DND-41 (cell line): Measurements from ENCODE around the gene IRF4.

Source experiments
- ATAC-seq: fragments of 200-7000 bp; cut with Tn5 transposase; 3 replicates; pipeline ENCODE4 v1.9.1; 2021; ENCODE audit warnings: low read depth; ENCODE audit not compliant: insufficient read depth
- DNase-seq: peaks from one replicate; pipeline ENCODE4 v3.0.0-alpha.2; 2020
- H2AFZ ChIP-seq: 2 replicates; pipeline ENCODE4 v1.6.0; 2012; ENCODE audit warnings: low read depth, low read length
- H3K27ac ChIP-seq: 2 replicates; pipeline ENCODE4 v1.5.1; 2012; ENCODE audit warnings: low read length, inconsistent platforms
- H3K27me3 ChIP-seq: fragments of 200-600 bp; sonication (generic); 2 replicates; pipeline ENCODE4 v1.6.0; 2012; ENCODE audit warnings: low read length, mild to moderate bottlenecking, inconsistent platforms; ENCODE audit not compliant: insufficient read depth, poor library complexity
- H3K36me3 ChIP-seq: 2 replicates; pipeline ENCODE4 v1.5.1; 2012; ENCODE audit warnings: low read length, inconsistent platforms; ENCODE audit not compliant: insufficient read depth
- H3K4me1 ChIP-seq: 2 replicates; pipeline ENCODE4 v1.5.1; 2012; ENCODE audit warnings: mild to moderate bottlenecking, low read length; ENCODE audit not compliant: insufficient read depth
- H3K4me2 ChIP-seq: 2 replicates; pipeline ENCODE4 v1.6.0; 2012; ENCODE audit warnings: mild to moderate bottlenecking, moderate library complexity, low read length, inconsistent platforms; ENCODE audit not compliant: insufficient read depth
- H3K4me3 ChIP-seq, 2 experiments: fragments of 200-600 bp in 1 of 2; shearing (Covaris generic) in 1 of 2; 2 replicates each; pipeline ENCODE4 v1.5.1; 2012 to 2016; ENCODE audit warnings: inconsistent platforms in 2 of 2, low read length in 2 of 2, mild to moderate bottlenecking in 2 of 2, low read depth in 1 of 2, moderate library complexity in 1 of 2
- H3K79me2 ChIP-seq: 2 replicates; pipeline ENCODE4 v1.6.0; 2012; ENCODE audit warnings: low read length, inconsistent platforms; ENCODE audit not compliant: insufficient read depth
- H3K9ac ChIP-seq: 2 replicates; pipeline ENCODE4 v1.6.0; 2012; ENCODE audit warnings: low read depth, mild to moderate bottlenecking, inconsistent platforms, low read length, moderate library complexity
- H3K9me3 ChIP-seq: 2 replicates; pipeline ENCODE4 v1.5.1; 2012; ENCODE audit warnings: low read length, moderate library complexity, mild to moderate bottlenecking, inconsistent platforms; ENCODE audit not compliant: insufficient read depth, severe bottlenecking
- H4K20me1 ChIP-seq: 2 replicates; pipeline ENCODE4 v1.6.0; 2012; ENCODE audit warnings: low read length; ENCODE audit not compliant: insufficient read depth
- EZH2 ChIP-seq: IDR thresholded peaks from 3 replicates; pipeline ENCODE4 v1.6.1; 2012; ENCODE audit warnings: borderline replicate concordance, low read depth, mild to moderate bottlenecking, moderate library complexity, low read length, inconsistent platforms; ENCODE audit not compliant: severe bottlenecking
- TF ChIP-seq, protein P1 (sequence below): IDR thresholded peaks from 2 replicates; pipeline ENCODE4 v1.5.1; 2012; ENCODE audit warnings: borderline replicate concordance, low read length, moderate library complexity, mild to moderate bottlenecking; ENCODE audit not compliant: poor library complexity, severe bottlenecking; ENCODE audit errors: extremely low read depth

Gene IRF4

DNA sequence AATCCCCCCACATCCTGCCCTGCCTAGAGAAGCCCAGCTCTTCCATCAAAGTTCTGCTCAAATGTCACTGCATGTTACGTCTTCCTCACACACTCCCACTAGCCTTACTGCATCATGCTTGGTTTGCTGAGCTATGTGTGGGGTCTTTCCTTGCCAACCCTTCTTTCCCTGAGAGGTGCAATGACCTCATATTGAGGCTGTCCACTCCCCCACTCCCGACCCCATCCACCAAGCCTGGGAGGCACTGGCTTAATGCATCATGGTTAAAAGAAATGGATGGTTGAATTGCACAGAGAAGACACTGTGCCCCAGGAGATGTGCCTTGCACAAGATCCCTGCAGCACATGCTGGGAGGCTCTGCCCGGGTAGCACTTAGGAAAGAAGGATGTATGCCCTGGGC, 7.7 kb upstream of the IRF4 start:
- no peak overlapping the region for H2AFZ ChIP-seq
- TF ChIP-seq EZH2, result no peak
- TF ChIP-seq, protein P1, sequence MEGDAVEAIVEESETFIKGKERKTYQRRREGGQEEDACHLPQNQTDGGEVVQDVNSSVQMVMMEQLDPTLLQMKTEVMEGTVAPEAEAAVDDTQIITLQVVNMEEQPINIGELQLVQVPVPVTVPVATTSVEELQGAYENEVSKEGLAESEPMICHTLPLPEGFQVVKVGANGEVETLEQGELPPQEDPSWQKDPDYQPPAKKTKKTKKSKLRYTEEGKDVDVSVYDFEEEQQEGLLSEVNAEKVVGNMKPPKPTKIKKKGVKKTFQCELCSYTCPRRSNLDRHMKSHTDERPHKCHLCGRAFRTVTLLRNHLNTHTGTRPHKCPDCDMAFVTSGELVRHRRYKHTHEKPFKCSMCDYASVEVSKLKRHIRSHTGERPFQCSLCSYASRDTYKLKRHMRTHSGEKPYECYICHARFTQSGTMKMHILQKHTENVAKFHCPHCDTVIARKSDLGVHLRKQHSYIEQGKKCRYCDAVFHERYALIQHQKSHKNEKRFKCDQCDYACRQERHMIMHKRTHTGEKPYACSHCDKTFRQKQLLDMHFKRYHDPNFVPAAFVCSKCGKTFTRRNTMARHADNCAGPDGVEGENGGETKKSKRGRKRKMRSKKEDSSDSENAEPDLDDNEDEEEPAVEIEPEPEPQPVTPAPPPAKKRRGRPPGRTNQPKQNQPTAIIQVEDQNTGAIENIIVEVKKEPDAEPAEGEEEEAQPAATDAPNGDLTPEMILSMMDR, result no peak
- no peak overlapping the region for H3K27ac ChIP-seq
- DNase-seq, result no peak
- no peaks in the 10 kb centered on the region for H3K79me2 ChIP-seq
- no peaks in the 10 kb centered on the region for H3K36me3 ChIP-seq
- H3K4me3 ChIP-seq, result no peak overlapping the region
- no peaks in the 10 kb centered on the region for H4K20me1 ChIP-seq
- peaks cover 3% of the 10 kb centered on the region for H3K27me3 ChIP-seq
- H3K4me2 ChIP-seq, result no peak overlapping the region
- no peak for ATAC-seq
- H3K9me3 ChIP-seq, result no peaks in the 10 kb centered on the region
- H3K9ac ChIP-seq, result no peak overlapping the region
- H3K4me1 ChIP-seq, result no peaks in the 10 kb centered on the region

DNA sequence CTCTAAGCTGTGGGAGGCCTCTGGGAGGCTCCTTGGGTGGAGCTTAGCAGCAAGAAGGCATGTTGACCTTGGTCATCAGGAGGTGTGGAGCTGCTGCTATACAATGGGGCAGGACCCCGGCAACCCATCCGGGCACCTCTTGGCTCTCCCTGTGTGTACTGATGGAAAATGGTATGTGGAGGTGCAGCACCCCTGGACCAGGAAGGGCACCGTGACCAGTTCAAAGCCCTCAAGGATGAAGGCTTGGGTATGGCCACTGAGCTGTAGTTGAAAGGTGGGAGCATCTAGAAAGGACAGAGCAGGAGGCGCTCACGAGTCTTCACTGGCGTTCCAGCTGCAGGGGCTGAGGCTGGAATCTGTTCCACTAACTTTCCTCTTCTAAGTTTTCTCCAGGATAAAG, 6.7 kb upstream of the IRF4 start:
- Histone ChIP-seq H3K36me3 (no peaks in the 10 kb centered on the region), H3K9ac (no peak overlapping the region), H4K20me1 (no peaks in the 10 kb centered on the region), H3K4me3 (no peak overlapping the region), H3K4me1 (no peaks in the 10 kb centered on the region), H3K9me3 (no peaks in the 10 kb centered on the region), H3K27me3 (peaks cover 3% of the 10 kb centered on the region), H3K4me2 (no peak overlapping the region), H3K79me2 (no peaks in the 10 kb centered on the region), H2AFZ (no peak overlapping the region), H3K27ac (no peak overlapping the region)
- ATAC-seq (no peak), DNase-seq (no peak)
- TF ChIP-seq, protein P1, result no peak
- TF ChIP-seq EZH2, result no peak

DNA sequence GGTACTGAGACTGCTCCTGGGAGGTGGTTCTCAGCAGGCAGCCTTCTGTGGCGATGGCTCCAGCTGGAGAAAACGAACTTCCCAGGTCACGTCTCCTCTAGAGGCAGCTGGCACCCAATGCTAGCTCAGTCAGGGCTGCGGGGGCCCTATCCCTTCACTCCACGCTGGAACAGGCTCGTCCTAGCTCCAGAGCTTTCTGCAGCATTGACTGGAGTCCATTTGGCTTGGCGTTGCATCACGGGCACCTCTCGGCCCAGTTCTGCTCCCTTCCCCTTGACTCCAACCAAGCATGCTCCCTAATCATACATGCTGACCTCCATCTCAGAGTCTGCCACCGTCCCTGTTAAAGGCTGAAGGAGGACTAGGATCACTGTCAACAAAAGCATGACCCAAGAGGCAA, 5.9 kb upstream of the IRF4 start:
- TF ChIP-seq, protein P1, result no peak
- no peak for TF ChIP-seq EZH2
- no peak overlapping the region for H3K4me3 ChIP-seq
- H3K4me1 ChIP-seq, result no peaks in the 10 kb centered on the region
- H3K79me2 ChIP-seq, result no peaks in the 10 kb centered on the region
- DNase-seq (no peak), ATAC-seq (no peak)
- H3K9ac ChIP-seq, result no peak overlapping the region
- no peak overlapping the region for H2AFZ ChIP-seq
- H3K27ac ChIP-seq, result no peak overlapping the region
- H3K36me3 ChIP-seq, result no peaks in the 10 kb centered on the region
- peaks cover 3% of the 10 kb centered on the region for H3K27me3 ChIP-seq
- no peaks in the 10 kb centered on the region for H3K9me3 ChIP-seq
- no peaks in the 10 kb centered on the region for H4K20me1 ChIP-seq
- H3K4me2 ChIP-seq, result no peak overlapping the region

DNA sequence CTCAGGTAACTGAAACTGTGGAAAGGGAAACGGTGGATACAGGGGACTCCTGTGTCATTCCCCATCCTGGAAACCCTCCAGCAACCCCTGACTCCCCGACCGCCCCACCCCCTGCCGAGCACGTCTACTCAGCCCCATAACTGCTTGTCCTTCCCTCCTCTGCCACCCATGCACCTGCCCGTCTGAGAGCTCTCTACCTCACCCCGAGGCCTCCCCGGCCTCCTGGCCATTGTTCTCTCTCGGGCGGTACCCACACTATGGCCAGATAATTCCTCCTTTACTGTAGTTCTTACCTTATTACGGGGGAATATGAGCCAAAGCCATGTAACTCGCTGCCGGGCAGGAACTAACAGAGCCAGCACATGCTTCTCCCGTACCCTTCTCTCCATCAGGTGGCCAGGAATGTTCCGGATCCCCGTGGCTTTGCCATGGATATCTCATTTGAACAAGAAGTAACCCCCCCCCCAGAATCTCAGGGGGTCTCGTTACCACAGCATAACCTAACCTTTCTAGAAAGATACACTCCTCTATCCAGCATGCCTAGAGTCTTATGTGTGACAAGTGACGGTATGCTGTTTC, 4.8 kb upstream of the IRF4 start:
- Histone ChIP-seq H3K4me1 (no peaks in the 10 kb centered on the region), H3K9ac (no peak overlapping the region), H4K20me1 (no peaks in the 10 kb centered on the region), H3K4me3 (no peak overlapping the region), H2AFZ (no peak overlapping the region), H3K36me3 (no peaks in the 10 kb centered on the region), H3K4me2 (no peak overlapping the region), H3K27ac (no peak overlapping the region), H3K79me2 (no peaks in the 10 kb centered on the region), H3K9me3 (no peaks in the 10 kb centered on the region), H3K27me3 (peaks cover 3% of the 10 kb centered on the region)
- DNase-seq, result no peak
- no peak for ATAC-seq
- TF ChIP-seq, protein P1, result no peak
- no peak for TF ChIP-seq EZH2
